Cardiac muscle cell (in vitro differentiated cells and primary cell): ENCODE data around the gene MYO6. TPM values are rescaled to one million over a fixed set of nuclear protein-coding genes. Genes with fewer than 3 reads are reported as not detected.
A peak's percentile ranks its signal among the peaks of the same experiment; 100 is the strongest.
"Not testable (repeated sequence)": the region's sequence is repeated elsewhere in the genome, so short reads cannot be mapped to it uniquely, and the experiment has no call there.

Experiments used
- DNase-seq, 2 donors: peaks; one replicate each; pipeline versions ENCODE4 v3.0.0 to v3.0.0-alpha.2; 2010 to 2017; ENCODE audit warnings: low read depth in 1 of 2, low spot score in 1 of 2
- H3K27ac ChIP-seq: fragments of 200-600 bp; sonication (generic); 2 replicates; pipeline ENCODE4 v1.5.1; 2016
- H3K27me3 ChIP-seq: fragments of 200-600 bp; sonication (generic); 2 replicates; pipeline ENCODE4 v1.6.0; 2016; ENCODE audit warnings: control low read depth
- H3K36me3 ChIP-seq: fragments of 200-600 bp; sonication (generic); 2 replicates; pipeline ENCODE4 v1.5.1; 2016; ENCODE audit warnings: control low read depth
- H3K4me1 ChIP-seq: fragments of 200-600 bp; sonication (generic); 2 replicates; pipeline ENCODE4 v1.8.1; 2017; ENCODE audit warnings: low read depth, mild to moderate bottlenecking, mixed run types
- H3K4me3 ChIP-seq: fragments of 200-600 bp; sonication (generic); 2 replicates; pipeline ENCODE4 v1.5.1; 2016; ENCODE audit warnings: mild to moderate bottlenecking
- H3K9me3 ChIP-seq: fragments of 200-600 bp; sonication (generic); 2 replicates; pipeline ENCODE4 v1.5.1; 2017; ENCODE audit warnings: low read depth, mild to moderate bottlenecking, control low read depth
- polyA plus RNA-seq: library from polyadenylated mRNA; unstranded; fragments of >200 nt; fragmentation: Nextera tagmentation; extraction: Ambion mirVana; gene quantifications from 2 replicates; pipeline ENCODE4 v1.2.1, GENCODE V29; 2016
- total RNA-seq: library from RNA; depleted of rRNA; stranded (reverse); fragments of >200 nt; gene quantifications from 2 replicates; pipeline ENCODE4 v1.2.3, GENCODE V29; 2016
- TF ChIP-seq, protein P1 (sequence below): IDR thresholded peaks from 2 replicates; pipeline ENCODE4 v1.5.1; 2012; ENCODE audit warnings: low read depth, mild to moderate bottlenecking, low read length

MYO6 gene
- total RNA-seq, result 8.7 and 17.9 TPM in 2 replicates
- 34.7 and 63.7 TPM in 2 replicates for polyA plus RNA-seq

DNA sequence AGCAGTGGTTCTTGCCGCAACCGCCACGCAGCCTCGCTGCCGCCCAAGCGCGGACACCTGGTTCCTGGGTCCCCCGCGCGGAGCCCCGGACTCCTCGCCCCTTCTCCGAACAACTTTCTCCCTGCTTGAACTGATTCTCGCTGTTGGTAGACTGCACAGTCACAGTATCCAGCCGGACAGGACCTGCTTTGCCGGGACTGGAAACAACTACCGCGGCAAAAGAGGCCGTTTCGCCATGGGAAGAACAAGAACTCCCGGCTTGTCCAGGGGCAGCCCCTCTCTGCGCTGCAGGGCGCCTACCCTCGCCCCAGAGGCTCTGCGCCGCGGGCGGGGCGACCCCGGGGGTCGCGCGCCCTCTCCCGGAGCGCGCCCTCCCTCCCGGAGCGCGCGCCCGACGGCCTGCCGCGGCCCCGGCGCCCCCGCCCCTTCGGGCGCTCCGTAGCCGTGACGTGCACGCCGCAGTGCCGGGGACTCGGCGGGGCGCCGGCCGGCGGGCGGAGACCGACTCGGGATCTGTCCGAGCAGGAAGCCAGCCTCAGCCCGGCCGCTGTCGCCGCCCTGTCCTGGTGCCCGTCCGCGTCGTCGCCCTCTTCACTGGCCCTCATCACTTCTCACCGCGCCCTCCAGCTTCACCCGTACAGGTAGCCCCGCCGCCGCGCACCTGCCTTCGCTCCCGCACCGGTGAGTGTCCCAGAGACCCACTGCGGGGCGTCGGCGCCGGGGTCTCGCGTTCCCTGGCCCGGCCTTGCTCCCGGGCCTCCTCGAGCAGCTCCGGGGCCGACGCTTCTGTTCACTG lies at the start of gene MYO6:
MYO6 (plus strand) TSS at position 497 of the 796 bp plus-strand sequence. CDS start 68,309 bp downstream, outside the sequence.
- H3K27me3 ChIP-seq, result no peaks in the 10 kb centered on the region

DNA sequence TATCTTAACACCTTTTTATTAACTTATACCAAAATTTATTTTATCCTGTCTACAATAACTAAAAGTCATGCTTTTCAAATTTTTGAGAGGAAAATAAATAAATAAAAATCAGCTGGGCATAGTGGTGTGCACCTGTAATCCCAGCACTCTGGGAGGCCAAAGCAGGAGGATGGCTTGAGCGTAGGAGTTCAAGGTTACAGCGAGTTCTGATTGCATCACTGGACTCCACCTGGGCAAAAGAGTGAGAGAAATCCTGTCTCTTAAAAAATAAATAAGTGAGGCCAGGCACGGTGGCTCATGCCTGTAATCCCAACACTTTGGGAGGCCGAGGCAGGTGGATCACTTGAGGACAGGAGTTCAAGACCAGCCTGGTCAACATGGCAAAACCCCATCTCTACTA lies 40.7 kb upstream of the MYO6 start:
- H3K27ac ChIP-seq, DNase-seq, H3K27me3 ChIP-seq, H3K4me1 ChIP-seq, H3K9me3 ChIP-seq, H3K4me3 ChIP-seq: not testable (repeated sequence)
- peaks cover 41% of the 10 kb centered on the region for H3K36me3 ChIP-seq

More for the DNA sequence above, at the start of gene MYO6:
- TF ChIP-seq, protein P1, sequence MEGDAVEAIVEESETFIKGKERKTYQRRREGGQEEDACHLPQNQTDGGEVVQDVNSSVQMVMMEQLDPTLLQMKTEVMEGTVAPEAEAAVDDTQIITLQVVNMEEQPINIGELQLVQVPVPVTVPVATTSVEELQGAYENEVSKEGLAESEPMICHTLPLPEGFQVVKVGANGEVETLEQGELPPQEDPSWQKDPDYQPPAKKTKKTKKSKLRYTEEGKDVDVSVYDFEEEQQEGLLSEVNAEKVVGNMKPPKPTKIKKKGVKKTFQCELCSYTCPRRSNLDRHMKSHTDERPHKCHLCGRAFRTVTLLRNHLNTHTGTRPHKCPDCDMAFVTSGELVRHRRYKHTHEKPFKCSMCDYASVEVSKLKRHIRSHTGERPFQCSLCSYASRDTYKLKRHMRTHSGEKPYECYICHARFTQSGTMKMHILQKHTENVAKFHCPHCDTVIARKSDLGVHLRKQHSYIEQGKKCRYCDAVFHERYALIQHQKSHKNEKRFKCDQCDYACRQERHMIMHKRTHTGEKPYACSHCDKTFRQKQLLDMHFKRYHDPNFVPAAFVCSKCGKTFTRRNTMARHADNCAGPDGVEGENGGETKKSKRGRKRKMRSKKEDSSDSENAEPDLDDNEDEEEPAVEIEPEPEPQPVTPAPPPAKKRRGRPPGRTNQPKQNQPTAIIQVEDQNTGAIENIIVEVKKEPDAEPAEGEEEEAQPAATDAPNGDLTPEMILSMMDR, result no peak
- Histone ChIP-seq H3K4me3 (peak within 1 kb of the TSS; percentile 94), H3K9me3 (no peaks in the 10 kb centered on the region), H3K36me3 (no peaks in the 10 kb centered on the region), H3K27ac (peak within 1 kb of the TSS; percentile 94), H3K4me1 (peaks cover 6% of the 10 kb centered on the region)
- peak; percentile 64 to 91 for DNase-seq

DNA sequence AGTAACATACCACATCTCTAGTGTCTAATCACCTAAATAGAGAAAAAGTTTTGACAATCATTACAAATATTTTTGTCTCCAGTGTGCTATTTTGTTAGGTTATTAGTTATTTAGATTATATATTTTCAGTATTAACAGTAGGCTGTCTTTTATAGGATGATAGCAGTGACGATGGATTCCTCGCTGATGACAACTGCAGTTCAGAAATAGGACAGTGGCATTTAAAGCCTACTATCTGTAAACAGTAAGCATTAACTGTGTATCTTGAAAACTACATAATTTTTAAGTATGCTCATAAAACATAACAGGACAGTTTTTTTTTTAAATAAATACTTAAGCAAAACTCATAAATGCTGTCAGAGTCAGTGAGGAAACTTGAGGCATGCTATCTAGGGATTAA lies 37.9 kb upstream of the MYO6 start:
- no peaks in the 10 kb centered on the region for H3K9me3 ChIP-seq
- H3K4me1 ChIP-seq, result no peaks in the 10 kb centered on the region
- H3K4me3 ChIP-seq, result no peak overlapping the region
- TF ChIP-seq, protein P1, result no peak
- no peaks in the 10 kb centered on the region for H3K27me3 ChIP-seq
- no peak for DNase-seq
- H3K36me3 ChIP-seq, result peaks cover 64% of the 10 kb centered on the region
- H3K27ac ChIP-seq, result no peak overlapping the region

DNA sequence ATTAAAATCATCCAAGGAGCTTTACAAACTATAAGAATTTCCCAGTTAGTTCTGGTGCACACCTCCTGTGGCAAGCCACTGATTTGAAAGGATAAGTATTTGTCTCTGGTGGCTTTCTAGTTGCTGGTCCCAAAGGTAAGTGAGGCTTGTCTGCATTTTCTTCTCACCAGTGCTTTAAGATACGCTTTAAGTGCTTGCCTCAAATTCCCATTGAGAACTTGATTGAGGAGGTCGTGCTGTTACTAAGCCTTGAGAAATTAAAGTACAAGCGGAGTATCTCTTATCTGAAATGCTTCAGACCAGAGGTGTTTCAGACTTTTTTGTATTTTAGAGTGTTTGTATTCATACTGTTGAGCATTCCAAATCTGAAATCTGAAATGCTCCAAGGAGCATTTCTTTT lies 29.9 kb upstream of the MYO6 start:
- no peaks in the 10 kb centered on the region for H3K27me3 ChIP-seq
- H3K9me3 ChIP-seq, result no peaks in the 10 kb centered on the region
- peaks cover 29% of the 10 kb centered on the region for H3K4me1 ChIP-seq
- peak in 1 of 2 donors; percentile 53 for DNase-seq
- TF ChIP-seq, protein P1, result no peak
- H3K27ac ChIP-seq, result peak overlapping the region; percentile 58
- no peak overlapping the region for H3K4me3 ChIP-seq
- peaks cover 15% of the 10 kb centered on the region for H3K36me3 ChIP-seq

DNA sequence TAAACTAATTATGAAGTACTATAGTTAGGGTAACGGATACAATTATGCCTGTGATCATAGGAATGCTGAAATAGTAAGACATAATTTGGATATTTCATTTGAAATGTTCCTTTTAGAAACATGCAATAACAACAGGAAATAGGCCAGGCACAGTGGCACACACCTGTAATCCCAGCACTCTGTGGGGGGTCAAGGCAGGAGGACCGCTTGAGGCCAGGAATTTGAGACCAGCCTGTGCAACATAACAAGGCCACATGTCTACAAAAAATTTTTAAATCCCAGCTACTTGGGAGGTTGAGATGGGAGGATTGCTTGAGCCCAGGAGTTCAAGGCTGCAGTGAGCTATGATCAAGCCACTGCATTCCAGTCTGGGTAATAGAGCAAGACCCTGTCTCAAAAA lies 25.7 kb upstream of the MYO6 start:
- Histone ChIP-seq H3K36me3 (no peaks in the 10 kb centered on the region), H3K4me3 (no peak overlapping the region), H3K27ac (no peak overlapping the region), H3K27me3 (no peaks in the 10 kb centered on the region), H3K4me1 (peaks cover 11% of the 10 kb centered on the region), H3K9me3 (no peaks in the 10 kb centered on the region)
- TF ChIP-seq, protein P1, result no peak
- DNase-seq, result no peak

DNA sequence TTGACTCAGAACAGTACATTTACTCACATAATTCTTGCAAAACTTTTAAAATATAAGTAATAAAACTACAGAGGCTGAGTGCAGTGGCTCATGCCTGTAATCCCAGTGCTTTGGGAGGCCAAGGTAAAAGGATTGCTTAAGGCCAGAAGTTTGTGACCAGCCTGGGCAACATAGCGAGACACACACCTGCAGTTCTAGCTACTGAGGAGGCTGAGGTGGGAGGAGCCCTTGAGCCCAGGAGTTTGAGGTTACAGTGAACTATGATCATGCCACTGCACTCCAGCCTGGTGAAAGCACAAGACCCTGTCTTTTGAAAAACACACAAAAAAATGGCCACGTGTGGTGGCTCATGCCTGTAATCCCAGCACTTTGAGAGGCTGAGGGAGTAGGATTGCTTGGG lies 21.8 kb upstream of the MYO6 start:
- no peaks in the 10 kb centered on the region for H3K36me3 ChIP-seq
- TF ChIP-seq, protein P1, result no peak
- H3K4me1 ChIP-seq, result no peaks in the 10 kb centered on the region
- no peak for DNase-seq
- no peaks in the 10 kb centered on the region for H3K27me3 ChIP-seq
- no peak overlapping the region for H3K4me3 ChIP-seq
- H3K9me3 ChIP-seq, result no peaks in the 10 kb centered on the region
- no peak overlapping the region for H3K27ac ChIP-seq

DNA sequence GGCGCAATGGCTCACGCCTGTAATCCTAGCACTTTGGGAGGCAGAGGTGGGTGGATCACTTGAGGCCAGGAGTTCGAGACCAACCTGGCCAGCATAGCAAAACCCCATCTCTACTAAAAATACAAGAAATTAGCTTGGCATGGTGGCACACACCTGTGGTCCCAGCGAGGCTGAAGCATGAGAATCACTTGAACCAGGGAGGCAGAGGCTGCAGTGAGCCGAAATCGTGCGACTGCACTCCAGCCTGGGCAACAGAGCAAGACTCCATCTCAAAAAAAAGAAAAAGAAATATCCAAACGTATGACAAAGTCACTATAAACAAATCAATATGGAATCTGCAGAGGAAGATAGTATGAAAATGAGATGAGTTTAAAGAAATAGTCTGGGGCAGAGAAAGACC lies 18.0 kb upstream of the MYO6 start:
- H3K36me3 ChIP-seq, H3K4me1 ChIP-seq, H3K27me3 ChIP-seq, H3K4me3 ChIP-seq, DNase-seq, H3K9me3 ChIP-seq, H3K27ac ChIP-seq: not testable (repeated sequence)
